Activated T-cell treated with anti-CD3 and anti-CD28 coated beads, Interleukin-2, amount 50 U/mL, for 48 hours (primary cell): ENCODE data around the gene PTPRU.
"Not testable (repeated sequence)": the region's sequence is repeated elsewhere in the genome, so short reads cannot be mapped to it uniquely, and the experiment has no call there.

Experiments used
- DNase-seq, 2 experiments: peaks; one replicate each; pipeline ENCODE4 v3.0.0-alpha.2; 2020

Gene PTPRU

GRCh38 chr1:29298246-29298645, 61.9 kb downstream of the PTPRU start:
- DNase-seq = no peak

DNA sequence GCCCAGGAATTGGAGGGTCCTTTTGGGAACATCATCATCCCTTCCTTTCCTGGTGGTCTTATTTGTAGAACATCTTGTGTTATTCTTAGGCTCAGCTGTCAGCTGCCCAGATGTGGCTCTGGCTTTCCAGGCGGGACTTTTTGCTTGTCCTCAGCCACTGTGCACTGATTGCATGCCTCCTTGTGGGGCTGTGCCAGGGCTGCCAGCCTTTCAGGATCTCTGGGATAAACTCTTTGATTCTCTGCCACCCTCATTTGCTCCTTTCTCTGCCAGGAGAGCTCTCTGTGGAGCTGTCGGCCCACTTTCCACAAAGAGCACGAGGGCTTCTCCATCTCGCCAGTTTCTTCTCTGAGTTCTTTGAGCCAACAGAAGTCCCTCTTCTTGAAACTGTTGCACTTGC, 63.1 kb downstream of the PTPRU start:
- DNase-seq = no peak

- not testable (repeated sequence) for DNase-seq
These were observed 65.4 kb downstream of the PTPRU start for GRCh38 chr1:29301732-29302131.

GRCh38 chr1:29303201-29304024, 67.1 kb downstream of the PTPRU start:
- no peak for DNase-seq

DNA sequence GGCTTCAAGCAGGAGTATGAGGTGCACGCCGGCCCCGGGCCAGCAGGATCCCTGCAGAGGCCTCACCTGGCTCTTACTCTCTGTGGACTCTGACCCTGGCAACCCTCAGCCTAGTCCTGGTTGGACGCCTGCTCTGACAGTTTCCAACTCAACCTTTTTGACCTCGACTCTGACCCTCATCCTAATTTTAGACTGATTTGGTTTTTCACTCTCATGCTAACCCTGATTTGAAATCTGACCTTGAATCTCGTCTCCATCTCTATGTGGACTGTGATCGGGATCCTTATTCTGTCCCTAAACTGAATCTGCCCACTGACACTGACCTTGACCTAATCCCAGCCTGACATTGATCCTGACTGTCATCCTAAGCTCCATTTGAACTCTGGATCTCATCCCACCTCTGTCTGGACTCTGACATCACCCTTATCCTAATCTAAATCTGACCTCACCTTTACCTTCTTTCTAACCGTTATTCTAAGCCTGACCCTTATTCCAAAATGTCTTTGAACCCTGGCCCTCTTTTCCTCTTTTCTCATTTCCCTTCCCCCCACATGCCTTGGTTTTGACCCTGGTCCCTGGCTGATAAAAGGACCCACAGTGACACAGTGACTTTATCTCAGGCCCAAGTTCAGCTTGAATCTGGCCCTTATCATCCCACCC, 67.8 kb downstream of the PTPRU start:
- DNase-seq = no peak

- DNase-seq = no peak
These were observed 69.6 kb downstream of the PTPRU start for GRCh38 chr1:29305943-29306342.

- DNase-seq = no peak
These were observed 70.3 kb downstream of the PTPRU start for GRCh38 chr1:29306471-29307140.

DNA sequence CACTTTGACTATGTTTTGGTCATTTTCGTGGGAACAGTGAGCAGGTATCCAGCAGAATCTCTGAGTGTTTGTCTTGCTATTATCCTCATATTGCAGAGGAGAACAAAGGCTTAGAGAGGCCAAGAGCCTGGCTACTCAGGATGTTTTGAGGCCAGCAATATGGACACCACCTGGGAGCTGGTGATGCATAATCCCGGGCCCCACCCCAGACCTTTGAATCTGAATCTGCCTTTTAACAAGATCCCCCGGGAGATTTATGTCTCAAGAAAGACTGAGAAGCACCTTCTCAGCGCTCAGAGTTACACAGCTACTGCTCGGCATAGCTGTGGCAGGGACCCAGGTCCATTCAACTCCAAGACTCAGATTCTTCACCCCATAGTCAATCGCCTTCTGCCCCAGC, 72.8 kb downstream of the PTPRU start:
- DNase-seq = no peak

- DNase-seq = no peak
These were observed 73.3 kb downstream of the PTPRU start for GRCh38 chr1:29309621-29310020.

DNA sequence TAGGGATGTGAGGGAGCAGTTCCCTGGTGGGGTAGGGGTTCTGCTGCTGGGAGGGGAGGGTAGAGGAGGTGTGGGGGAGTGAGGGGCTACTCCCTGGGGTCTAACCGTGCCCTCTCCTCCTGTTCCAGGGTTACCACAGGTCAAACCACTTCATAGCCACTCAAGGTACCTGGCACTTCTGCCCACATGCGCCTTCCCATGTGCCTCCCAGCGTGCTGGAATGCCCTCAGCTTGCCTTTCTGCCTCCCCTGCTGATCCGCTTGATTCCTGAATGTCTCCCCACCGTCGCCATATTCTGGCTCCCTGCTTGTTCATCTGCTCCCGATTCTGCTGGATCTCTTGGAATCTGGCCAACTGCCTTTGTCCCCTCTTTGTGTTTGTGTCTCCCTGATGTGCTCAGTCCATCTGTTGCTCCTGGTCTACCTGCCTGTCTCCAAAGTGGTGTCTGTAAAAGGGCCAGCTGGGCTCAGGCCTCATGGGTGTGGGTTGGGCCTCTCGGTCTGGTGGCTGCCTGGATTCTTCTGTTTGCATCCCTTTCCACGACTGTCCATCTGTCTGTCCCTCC, 74.4 kb downstream of the PTPRU start:
- DNase-seq = no peak

DNA sequence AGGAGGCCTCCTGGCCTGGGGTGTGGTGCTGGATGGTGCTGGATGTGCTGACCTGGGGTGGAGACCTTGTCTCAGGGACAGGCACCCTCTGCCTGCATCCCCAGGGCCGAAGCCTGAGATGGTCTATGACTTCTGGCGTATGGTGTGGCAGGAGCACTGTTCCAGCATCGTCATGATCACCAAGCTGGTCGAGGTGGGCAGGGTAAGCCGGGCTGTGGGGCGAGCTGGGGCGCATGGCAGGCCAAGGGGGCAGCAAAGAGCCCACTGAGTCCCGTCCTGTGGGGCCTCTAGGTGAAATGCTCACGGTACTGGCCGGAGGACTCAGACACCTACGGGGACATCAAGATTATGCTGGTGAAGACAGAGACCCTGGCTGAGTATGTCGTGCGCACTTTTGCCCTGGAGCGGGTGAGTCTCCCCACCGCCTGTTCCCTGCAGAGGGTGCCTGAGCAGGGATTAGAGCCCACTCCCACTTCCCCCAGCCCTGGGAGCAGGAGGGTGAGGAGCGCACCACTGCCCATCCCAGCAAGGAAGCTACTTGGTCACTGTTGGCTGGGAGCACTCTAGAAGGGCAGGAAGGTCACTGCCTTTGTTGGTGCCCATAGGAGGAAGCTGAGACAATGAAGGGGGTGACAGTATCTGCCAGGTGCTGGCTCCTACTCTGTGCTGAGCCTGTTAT, 75.2 kb downstream of the PTPRU start:
- DNase-seq = no peak

DNA sequence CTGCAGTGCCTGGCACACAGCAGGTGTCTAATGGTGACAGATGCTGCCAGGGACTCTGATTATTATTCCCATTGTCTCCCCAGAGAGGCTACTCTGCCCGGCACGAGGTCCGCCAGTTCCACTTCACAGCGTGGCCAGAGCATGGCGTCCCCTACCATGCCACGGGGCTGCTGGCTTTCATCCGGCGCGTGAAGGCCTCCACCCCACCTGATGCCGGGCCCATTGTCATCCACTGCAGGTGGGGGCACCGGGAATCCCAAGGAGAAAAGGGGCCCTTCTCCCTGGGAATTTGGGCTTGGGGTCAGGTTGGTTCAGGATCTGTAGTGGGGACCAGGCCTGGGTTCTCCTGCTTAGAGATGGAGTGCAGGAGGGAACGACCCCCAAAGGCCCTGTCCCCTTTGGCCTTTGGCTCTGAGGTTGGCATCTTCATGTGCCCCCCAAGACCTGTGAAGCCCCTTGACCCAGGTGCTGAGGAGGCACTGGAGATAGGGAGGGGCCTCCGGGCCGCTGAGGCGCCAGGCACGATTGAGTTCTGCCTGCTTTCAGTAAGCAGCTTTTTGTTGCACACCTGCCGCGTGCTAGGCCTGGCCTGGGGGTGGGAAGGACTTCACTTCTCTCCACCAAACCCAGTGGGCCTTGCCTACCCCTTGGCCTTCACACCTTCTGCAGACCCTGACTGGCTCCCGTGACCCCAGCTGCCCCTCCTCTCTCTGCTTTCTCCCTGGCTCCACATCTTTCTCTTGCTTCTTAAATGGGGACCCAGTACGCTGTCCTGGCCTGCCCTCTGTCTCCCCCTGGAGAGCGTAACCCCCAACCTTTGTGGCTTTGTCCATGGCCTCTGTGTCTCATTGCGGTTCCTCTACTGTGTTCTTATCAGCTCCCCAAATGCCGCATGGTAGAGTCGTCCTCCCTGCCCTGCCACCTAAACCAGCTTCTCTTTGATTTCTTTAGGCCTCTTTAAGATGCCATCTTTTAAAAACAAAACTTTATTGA, 76.4 kb downstream of the PTPRU start:
- DNase-seq = no peak

GRCh38 chr1:29314685-29315084, 78.4 kb downstream of the PTPRU start:
- not testable (repeated sequence) for DNase-seq

DNA sequence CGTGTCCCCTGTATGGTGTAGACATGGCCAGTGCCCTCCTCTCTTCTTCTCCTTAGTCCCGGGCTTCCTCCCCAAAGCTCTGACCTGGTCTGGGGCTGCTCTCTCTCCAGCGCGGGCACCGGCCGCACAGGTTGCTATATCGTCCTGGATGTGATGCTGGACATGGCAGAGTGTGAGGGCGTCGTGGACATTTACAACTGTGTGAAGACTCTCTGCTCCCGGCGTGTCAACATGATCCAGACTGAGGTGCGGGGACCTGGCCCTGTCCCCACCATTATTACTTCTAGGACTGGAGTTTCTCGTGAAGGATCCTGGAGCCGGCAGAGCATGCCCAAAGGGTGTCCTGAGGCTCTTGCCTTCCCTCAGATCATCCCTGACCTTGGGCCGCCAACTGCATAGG, 78.9 kb downstream of the PTPRU start:
- DNase-seq = no peak

- DNase-seq = no peak
These were observed 79.6 kb downstream of the PTPRU start for GRCh38 chr1:29315876-29316275.

DNA sequence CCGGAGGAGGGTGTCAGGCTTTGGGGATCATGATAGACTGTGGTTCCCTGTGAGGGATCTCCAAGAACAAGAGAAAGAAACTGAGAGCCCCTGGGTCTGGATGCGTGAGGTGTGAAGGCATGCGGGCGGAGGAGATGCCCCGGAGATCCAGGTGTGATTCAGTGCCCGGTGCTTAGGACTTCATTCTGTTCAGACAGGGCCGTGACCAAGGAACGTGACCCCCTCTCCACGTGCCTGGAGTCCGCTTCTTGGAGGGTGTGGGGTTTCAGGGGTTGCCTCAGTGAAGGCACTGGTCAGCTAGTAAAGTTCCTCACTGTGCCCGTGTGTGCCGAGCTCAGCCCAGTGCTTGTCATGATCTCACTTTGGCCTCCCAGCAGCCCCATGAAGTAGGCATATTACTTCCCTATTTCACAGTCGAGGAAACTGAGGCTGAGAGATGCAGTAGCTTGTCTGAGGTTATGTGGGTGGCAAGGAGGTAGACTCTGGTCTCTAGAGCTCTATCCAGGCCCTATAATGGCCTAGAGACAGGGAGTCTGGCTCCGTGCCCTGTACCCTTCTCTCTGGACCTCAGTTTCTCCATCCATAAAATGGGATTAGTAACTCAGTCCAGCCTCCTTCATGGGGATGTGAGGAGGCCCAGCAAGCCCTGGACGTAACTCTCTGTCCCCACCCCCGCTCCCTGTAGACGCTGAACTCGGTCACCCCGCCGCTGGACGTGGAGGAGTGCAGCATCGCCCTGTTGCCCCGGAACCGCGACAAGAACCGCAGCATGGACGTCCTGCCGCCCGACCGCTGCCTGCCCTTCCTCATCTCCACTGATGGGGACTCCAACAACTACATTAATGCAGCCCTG, 81.0 kb downstream of the PTPRU start:
- DNase-seq = no peak

- no peak for DNase-seq
These were observed 81.7 kb downstream of the PTPRU start for GRCh38 chr1:29317916-29318530.

GRCh38 chr1:29318724-29319123, 82.4 kb downstream of the PTPRU start:
- no peak for DNase-seq

DNA sequence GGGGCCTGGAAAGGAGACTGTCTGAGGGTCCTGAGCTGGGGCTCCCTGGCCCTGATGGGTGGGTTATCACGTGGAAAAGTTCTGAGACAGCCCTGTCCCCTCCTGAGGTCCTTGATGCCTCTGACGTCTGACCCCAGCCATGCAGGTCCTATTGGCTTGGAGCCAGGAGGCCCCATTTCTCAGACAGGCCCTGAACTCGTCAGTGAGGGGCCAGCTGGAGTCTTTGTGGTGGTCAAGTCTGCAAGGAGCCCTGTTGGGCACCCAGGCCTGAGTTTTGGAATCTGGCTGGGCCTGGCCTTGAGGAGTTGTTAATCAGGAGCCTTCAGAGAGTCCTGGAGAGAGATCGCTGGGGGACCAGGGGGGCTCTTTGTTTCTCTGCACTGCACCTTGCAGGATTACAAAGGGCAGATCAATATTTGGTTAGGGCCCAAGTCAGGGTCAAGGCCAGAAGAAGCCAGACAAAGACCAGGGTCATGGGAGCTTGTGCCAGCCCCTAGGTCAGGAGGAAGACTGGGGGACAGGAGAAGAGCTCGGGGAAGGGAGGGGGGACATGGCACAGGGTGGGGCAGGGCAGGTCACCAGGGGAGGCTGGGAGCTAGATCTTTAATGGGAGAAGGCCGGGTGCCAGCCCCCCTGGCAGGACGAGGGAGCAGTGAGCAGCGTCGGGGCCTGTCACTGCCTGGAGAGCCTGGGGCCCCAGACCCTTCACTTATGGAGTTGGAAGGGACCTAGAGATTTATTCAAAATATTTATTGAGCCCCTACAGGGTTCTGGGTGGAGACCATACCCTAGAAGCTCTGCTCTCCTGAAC, 83.2 kb downstream of the PTPRU start:
- no peak for DNase-seq
